VCaP (cell line): Measurements from ENCODE around the gene LRRC52.

Experiments used
- H3K27ac ChIP-seq: fragments of 450-650 bp; 2 replicates; pipeline ENCODE4 v1.5.1; 2017
- TF ChIP-seq, protein P1 (sequence below): fragments of 450-650 bp; conservative IDR thresholded peaks from 2 replicates; pipeline ENCODE4 v1.5.1; 2017; ENCODE audit warnings: mild to moderate bottlenecking, moderate library complexity

The LRRC52 gene

GRCh38 chr1:165560883-165561656 lies 17.3 kb downstream of the LRRC52 start:
- TF ChIP-seq, protein P1, sequence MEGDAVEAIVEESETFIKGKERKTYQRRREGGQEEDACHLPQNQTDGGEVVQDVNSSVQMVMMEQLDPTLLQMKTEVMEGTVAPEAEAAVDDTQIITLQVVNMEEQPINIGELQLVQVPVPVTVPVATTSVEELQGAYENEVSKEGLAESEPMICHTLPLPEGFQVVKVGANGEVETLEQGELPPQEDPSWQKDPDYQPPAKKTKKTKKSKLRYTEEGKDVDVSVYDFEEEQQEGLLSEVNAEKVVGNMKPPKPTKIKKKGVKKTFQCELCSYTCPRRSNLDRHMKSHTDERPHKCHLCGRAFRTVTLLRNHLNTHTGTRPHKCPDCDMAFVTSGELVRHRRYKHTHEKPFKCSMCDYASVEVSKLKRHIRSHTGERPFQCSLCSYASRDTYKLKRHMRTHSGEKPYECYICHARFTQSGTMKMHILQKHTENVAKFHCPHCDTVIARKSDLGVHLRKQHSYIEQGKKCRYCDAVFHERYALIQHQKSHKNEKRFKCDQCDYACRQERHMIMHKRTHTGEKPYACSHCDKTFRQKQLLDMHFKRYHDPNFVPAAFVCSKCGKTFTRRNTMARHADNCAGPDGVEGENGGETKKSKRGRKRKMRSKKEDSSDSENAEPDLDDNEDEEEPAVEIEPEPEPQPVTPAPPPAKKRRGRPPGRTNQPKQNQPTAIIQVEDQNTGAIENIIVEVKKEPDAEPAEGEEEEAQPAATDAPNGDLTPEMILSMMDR, result no peak
- H3K27ac ChIP-seq, result no peak overlapping the region

- TF ChIP-seq, protein P1, result no peak
- no peak overlapping the region for H3K27ac ChIP-seq
Measured at GRCh38 chr1:165562571-165562970, 18.8 kb downstream of the LRRC52 start.

DNA sequence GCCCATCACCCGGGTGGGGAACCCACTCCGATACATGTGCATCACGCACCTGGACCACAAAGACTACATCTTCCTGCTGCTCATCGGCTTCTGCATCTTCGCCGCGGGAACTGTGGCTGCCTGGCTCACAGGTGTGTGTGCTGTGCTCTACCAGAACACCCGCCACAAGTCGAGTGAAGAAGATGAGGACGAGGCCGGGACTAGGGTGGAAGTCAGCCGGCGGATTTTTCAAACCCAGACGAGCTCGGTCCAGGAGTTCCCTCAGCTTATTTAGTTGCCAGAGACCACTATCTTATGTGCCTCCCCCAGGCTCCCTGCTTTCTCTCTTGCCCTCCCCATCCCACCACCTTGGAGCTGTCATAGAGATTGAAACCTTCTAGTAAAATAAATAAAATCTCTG lies 19.8 kb downstream of the LRRC52 start:
- H3K27ac ChIP-seq, result no peak overlapping the region
- TF ChIP-seq, protein P1, result no peak

- TF ChIP-seq, protein P1, result no peak
- H3K27ac ChIP-seq, result no peak overlapping the region
Measured at GRCh38 chr1:165564561-165564960, 20.8 kb downstream of the LRRC52 start.

DNA sequence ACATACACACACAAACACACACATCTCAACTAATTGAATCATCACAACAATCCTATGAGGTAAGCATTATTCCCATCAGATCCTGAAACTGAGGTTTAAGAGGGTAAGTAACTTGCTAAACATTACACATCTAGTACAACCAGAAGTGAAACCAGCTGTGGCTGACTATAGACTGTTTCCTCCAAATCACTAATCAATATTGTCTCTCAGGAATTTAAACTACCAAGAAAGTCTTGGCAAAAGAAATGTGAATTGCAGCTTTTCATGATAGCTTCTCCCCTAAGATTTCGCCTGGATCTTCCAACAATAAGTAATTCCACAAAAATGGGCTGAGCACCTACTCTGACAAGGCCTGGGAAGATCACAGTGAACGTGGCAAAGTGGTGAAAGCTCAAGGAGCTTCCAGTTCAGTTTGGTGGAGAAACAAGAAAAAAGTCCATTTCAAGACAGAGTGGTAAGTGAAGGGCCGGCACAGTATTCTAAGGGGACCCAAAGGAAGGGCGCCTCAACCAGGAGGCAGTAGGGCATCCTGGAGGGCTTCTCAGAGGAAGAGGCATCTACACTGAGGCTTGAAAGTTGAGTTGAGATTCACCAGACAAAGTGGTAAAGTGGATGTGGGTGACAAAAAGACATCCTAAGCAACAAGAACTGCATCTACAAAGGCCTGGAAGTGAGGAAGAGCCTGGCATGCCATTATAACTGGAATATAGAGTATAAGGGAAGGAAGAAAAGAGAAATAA lies 22.1 kb downstream of the LRRC52 start:
- TF ChIP-seq, protein P1, result no peak
- H3K27ac ChIP-seq, result no peak overlapping the region

DNA sequence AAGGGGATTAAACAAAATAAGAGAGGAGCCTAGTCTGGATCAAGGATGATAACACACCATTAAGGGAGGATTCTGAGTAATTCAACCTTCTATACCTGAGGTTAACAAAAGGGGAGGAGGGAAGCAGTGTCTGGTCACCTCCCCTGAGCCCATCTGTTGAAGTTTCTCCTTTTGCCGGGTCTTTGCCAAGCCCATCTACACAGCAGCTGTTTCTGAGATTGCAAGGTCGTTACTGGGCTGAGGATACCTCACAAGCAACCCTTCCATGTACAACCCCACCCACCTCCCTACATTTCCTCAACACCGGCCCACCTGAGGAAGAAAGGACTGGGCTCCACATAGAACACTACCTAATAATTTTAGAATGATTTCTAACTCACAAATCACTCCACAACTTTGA lies 26.3 kb downstream of the LRRC52 start:
- no peak overlapping the region for H3K27ac ChIP-seq
- TF ChIP-seq, protein P1, result no peak

GRCh38 chr1:165573787-165574186 lies 30.0 kb downstream of the LRRC52 start:
- H3K27ac ChIP-seq, result no peak overlapping the region
- TF ChIP-seq, protein P1, result no peak
